NCI-H128 (cell line): ENCODE results near the gene SLC34A2.

Experiments
- DNase-seq: peaks from one replicate; lab custom pipeline; 2025; ENCODE audit not compliant: unreplicated experiment; lab: John Stamatoyannopoulos, UW

Gene SLC34A2

GRCh38 chr4:25722964-25723363, 67.3 kb downstream of the SLC34A2 start:
- no peak for DNase-seq

GRCh38 chr4:25723409-25723808, 67.8 kb downstream of the SLC34A2 start:
- no peak for DNase-seq

GRCh38 chr4:25725870-25726269, 70.2 kb downstream of the SLC34A2 start:
- no peak for DNase-seq

GRCh38 chr4:25727711-25728493, 72.3 kb downstream of the SLC34A2 start:
- no peak for DNase-seq
